Kidney tubule cell (primary cell): ENCODE measurements around the gene VMAC.

Source experiments
- DNase-seq: peaks from one replicate; pipeline ENCODE4 v3.0.0-alpha.2; 2018; ENCODE audit warnings: low spot score

The VMAC gene

GRCh38 chr19:5905114-5905778, 574 bp downstream of the VMAC start:
- no peak for DNase-seq

- DNase-seq = no peak
Measured at GRCh38 chr19:5907241-5907640, 2.6 kb downstream of the VMAC start.

GRCh38 chr19:5908773-5909442, 4.2 kb downstream of the VMAC start:
- no peak for DNase-seq

- no peak for DNase-seq
Measured at GRCh38 chr19:5910638-5910907, 5.9 kb downstream of the VMAC start.

GRCh38 chr19:5911366-5911765, 6.7 kb downstream of the VMAC start:
- no peak for DNase-seq

GRCh38 chr19:5913739-5914357, 9.2 kb downstream of the VMAC start, which contains the start of gene CAPS:
Gene CAPS, plus strand, starts transcription at chr19:5914254. Its CDS starts 153 bp downstream, at chr19:5914407.
- DNase-seq = peak; percentile 91

- no peak for DNase-seq
Measured at GRCh38 chr19:5914358-5914774, 9.7 kb downstream of the VMAC start.

GRCh38 chr19:5914946-5915781, 10.5 kb downstream of the VMAC start:
- DNase-seq = no peak

GRCh38 chr19:5915782-5916165, 11.1 kb downstream of the VMAC start:
- DNase-seq = no peak

- DNase-seq = no peak
Measured at GRCh38 chr19:5916181-5916708, 11.6 kb downstream of the VMAC start.

- DNase-seq = no peak
Measured at GRCh38 chr19:5917431-5918107, 12.9 kb downstream of the VMAC start.

- no peak for DNase-seq
Measured at GRCh38 chr19:5918463-5919079, 13.9 kb downstream of the VMAC start.

- DNase-seq = no peak
Measured at GRCh38 chr19:5921516-5922160, 17.0 kb downstream of the VMAC start.

- no peak for DNase-seq
Measured at GRCh38 chr19:5922161-5922545, 17.5 kb downstream of the VMAC start.

GRCh38 chr19:5923356-5923755, 18.7 kb downstream of the VMAC start:
- DNase-seq = no peak

- no peak for DNase-seq
Measured at GRCh38 chr19:5925830-5926427, 21.3 kb downstream of the VMAC start.

- DNase-seq = no peak
Measured at GRCh38 chr19:5926641-5927440, 22.2 kb downstream of the VMAC start.

- no peak for DNase-seq
Measured at GRCh38 chr19:5927441-5927821, 22.8 kb downstream of the VMAC start.

- no peak for DNase-seq
Measured at GRCh38 chr19:5929179-5929578, 24.5 kb downstream of the VMAC start.

- DNase-seq = no peak
Measured at GRCh38 chr19:5929625-5930024, 25.0 kb downstream of the VMAC start.
